Measurements from ENCODE around the gene FKBP15.
"Not testable (repeated sequence)": the region's sequence is repeated elsewhere in the genome, so short reads cannot be mapped to it uniquely, and the experiment has no call there.

FKBP15 gene

GRCh38 chr9:113250807-113251206, 29.7 kb upstream of the FKBP15 start:
- H3K4me1 ChIP-seq (ENCODE audit: control insufficient read depth, insufficient read depth, low read length) = no peaks in the 10 kb centered on the region
- no peak overlapping the region for H3K9ac ChIP-seq (ENCODE audit: low read depth, low read length)
- no peak overlapping the region for H3K4me3 ChIP-seq (ENCODE audit: low read depth, low read length)
- no peaks in the 10 kb centered on the region for H3K9me3 ChIP-seq (ENCODE audit: control insufficient read depth, insufficient read depth, low read length)
- H3K36me3 ChIP-seq (ENCODE audit: control insufficient read depth, insufficient read depth, low read length) = no peaks in the 10 kb centered on the region
- H3K27me3 ChIP-seq (ENCODE audit: control insufficient read depth, insufficient read depth, low read length) = no peaks in the 10 kb centered on the region

GRCh38 chr9:113249661-113250060, 28.6 kb upstream of the FKBP15 start:
- not testable (repeated sequence) for H3K36me3 ChIP-seq (ENCODE audit: control insufficient read depth, insufficient read depth, low read length); H3K9me3 ChIP-seq (ENCODE audit: control insufficient read depth, insufficient read depth, low read length); H3K4me1 ChIP-seq (ENCODE audit: control insufficient read depth, insufficient read depth, low read length); H3K27me3 ChIP-seq (ENCODE audit: control insufficient read depth, insufficient read depth, low read length); H3K4me3 ChIP-seq (ENCODE audit: low read depth, low read length); H3K9ac ChIP-seq (ENCODE audit: low read depth, low read length)

DNA sequence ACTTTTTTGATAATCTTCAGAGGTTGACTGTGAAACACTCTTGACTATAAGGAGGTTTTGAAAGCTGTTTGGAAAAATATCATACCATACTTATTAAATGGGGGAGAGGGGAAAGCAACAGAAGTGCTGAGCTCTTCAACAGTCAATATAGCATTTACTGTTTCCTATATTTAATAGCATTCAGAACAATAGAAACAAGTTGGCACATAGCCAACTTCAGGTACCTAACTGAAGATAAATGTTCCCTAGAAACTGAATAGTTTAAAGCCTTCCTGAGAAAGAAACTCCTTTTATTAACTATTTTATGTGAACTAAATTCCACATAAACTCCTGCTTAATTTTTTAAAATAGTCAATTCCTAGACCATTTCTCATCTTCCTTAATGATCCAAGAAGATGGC, 26.6 kb upstream of the FKBP15 start:
- H3K9me3 ChIP-seq (ENCODE audit: control insufficient read depth, insufficient read depth, low read length) = no peaks in the 10 kb centered on the region
- H3K27me3 ChIP-seq (ENCODE audit: control insufficient read depth, insufficient read depth, low read length) = no peaks in the 10 kb centered on the region
- H3K36me3 ChIP-seq (ENCODE audit: control insufficient read depth, insufficient read depth, low read length) = no peaks in the 10 kb centered on the region
- no peak overlapping the region for H3K4me3 ChIP-seq (ENCODE audit: low read depth, low read length)
- no peaks in the 10 kb centered on the region for H3K4me1 ChIP-seq (ENCODE audit: control insufficient read depth, insufficient read depth, low read length)
- no peak overlapping the region for H3K9ac ChIP-seq (ENCODE audit: low read depth, low read length)

- H3K4me1 ChIP-seq (ENCODE audit: control insufficient read depth, insufficient read depth, low read length) = no peaks in the 10 kb centered on the region
- no peaks in the 10 kb centered on the region for H3K36me3 ChIP-seq (ENCODE audit: control insufficient read depth, insufficient read depth, low read length)
- no peaks in the 10 kb centered on the region for H3K9me3 ChIP-seq (ENCODE audit: control insufficient read depth, insufficient read depth, low read length)
- no peaks in the 10 kb centered on the region for H3K27me3 ChIP-seq (ENCODE audit: control insufficient read depth, insufficient read depth, low read length)
- no peak overlapping the region for H3K9ac ChIP-seq (ENCODE audit: low read depth, low read length)
- H3K4me3 ChIP-seq (ENCODE audit: low read depth, low read length) = no peak overlapping the region
Observed at GRCh38 chr9:113246928-113247327, 25.9 kb upstream of the FKBP15 start.

DNA sequence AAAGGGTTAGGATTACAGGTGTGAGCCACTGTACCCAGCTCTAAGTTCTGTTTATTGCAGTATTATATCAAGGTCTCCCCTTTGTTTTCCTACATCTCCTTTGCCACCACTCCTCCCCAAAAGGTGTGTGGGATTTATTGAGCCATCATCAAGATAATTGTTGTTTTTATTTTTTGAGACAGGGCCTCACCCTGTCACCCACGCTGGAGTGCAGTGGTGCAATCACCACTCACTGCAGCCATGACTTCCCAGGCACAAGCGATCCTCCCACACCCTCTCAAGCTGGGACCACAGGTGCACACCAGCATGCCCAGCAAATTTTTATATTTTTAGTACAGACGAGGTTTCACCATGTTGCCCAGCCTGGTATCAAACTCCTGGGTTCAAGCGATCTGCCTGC, 24.8 kb upstream of the FKBP15 start:
- Histone ChIP-seq H3K9me3 (ENCODE audit: control insufficient read depth, insufficient read depth, low read length) (no peaks in the 10 kb centered on the region), H3K36me3 (ENCODE audit: control insufficient read depth, insufficient read depth, low read length) (no peaks in the 10 kb centered on the region), H3K4me1 (ENCODE audit: control insufficient read depth, insufficient read depth, low read length) (no peaks in the 10 kb centered on the region), H3K4me3 (ENCODE audit: low read depth, low read length) (no peak overlapping the region), H3K9ac (ENCODE audit: low read depth, low read length) (no peak overlapping the region), H3K27me3 (ENCODE audit: control insufficient read depth, insufficient read depth, low read length) (no peaks in the 10 kb centered on the region)

DNA sequence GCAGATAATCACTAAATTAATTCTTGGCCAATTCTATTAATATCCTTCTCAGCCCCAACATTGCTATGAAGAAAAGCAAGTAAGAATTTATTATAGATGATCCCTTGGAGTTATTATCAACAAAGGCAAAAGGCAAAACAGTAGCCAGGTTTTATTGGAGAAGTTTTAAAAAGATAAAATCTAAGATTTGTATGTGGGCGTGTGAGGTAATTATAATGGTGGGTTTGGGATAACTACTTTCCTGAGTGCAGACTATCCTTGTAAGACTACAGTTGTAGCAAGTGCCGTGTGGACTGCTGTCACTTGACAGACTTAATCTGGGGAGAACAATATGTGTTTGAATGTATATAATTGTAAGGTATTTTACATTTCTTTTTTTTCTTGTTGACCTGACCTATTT, 23.5 kb upstream of the FKBP15 start:
- Histone ChIP-seq H3K9me3 (ENCODE audit: control insufficient read depth, insufficient read depth, low read length) (no peaks in the 10 kb centered on the region), H3K27me3 (ENCODE audit: control insufficient read depth, insufficient read depth, low read length) (no peaks in the 10 kb centered on the region), H3K9ac (ENCODE audit: low read depth, low read length) (no peak overlapping the region), H3K4me1 (ENCODE audit: control insufficient read depth, insufficient read depth, low read length) (no peaks in the 10 kb centered on the region), H3K36me3 (ENCODE audit: control insufficient read depth, insufficient read depth, low read length) (no peaks in the 10 kb centered on the region), H3K4me3 (ENCODE audit: low read depth, low read length) (no peak overlapping the region)

DNA sequence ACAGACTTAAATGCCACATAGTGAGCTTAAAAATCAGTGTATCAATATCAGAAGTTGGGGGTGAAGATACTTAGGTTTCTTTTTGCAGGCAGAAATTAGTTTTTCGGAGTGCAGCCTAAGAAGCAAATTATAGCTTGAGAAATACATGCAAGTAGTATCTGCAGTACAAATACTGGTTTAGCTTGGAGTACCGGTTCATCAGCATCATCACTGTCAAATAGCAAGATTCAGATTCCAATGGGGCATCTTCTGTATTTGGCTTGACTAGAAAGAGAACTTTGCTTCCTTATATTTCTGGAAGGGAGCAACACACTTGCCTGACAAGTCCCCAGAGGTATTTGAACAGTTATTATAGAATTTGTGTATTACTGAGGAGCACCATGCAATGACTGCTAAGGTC, 20.1 kb upstream of the FKBP15 start:
- Histone ChIP-seq H3K9ac (ENCODE audit: low read depth, low read length) (no peak overlapping the region), H3K4me3 (ENCODE audit: low read depth, low read length) (no peak overlapping the region), H3K27me3 (ENCODE audit: control insufficient read depth, insufficient read depth, low read length) (no peaks in the 10 kb centered on the region), H3K4me1 (ENCODE audit: control insufficient read depth, insufficient read depth, low read length) (no peaks in the 10 kb centered on the region), H3K36me3 (ENCODE audit: control insufficient read depth, insufficient read depth, low read length) (no peaks in the 10 kb centered on the region), H3K9me3 (ENCODE audit: control insufficient read depth, insufficient read depth, low read length) (no peaks in the 10 kb centered on the region)

DNA sequence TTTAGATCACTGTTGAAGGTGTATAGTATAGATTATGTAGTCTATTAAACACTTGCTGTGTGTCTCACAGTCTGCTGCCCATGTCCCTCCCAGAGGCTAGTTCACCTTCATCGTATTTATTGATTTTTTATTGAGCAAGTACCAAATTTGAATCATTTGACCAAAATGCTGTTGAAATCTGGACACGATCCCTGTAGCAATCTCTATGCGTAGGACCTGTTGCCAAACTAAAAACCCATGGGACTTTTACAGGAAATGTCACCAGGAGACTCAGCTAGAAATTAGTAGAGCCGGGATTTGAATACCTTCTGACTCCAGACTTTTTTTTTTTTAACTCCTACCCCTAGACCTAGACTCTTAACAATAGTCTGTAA, 17.8 kb upstream of the FKBP15 start:
- no peak overlapping the region for H3K4me3 ChIP-seq (ENCODE audit: low read depth, low read length)
- no peaks in the 10 kb centered on the region for H3K4me1 ChIP-seq (ENCODE audit: control insufficient read depth, insufficient read depth, low read length)
- no peaks in the 10 kb centered on the region for H3K27me3 ChIP-seq (ENCODE audit: control insufficient read depth, insufficient read depth, low read length)
- no peaks in the 10 kb centered on the region for H3K36me3 ChIP-seq (ENCODE audit: control insufficient read depth, insufficient read depth, low read length)
- H3K9me3 ChIP-seq (ENCODE audit: control insufficient read depth, insufficient read depth, low read length) = no peaks in the 10 kb centered on the region
- no peak overlapping the region for H3K9ac ChIP-seq (ENCODE audit: low read depth, low read length)

- Histone ChIP-seq H3K9me3 (ENCODE audit: control insufficient read depth, insufficient read depth, low read length) (no peaks in the 10 kb centered on the region), H3K4me1 (ENCODE audit: control insufficient read depth, insufficient read depth, low read length) (no peaks in the 10 kb centered on the region), H3K4me3 (ENCODE audit: low read depth, low read length) (no peak overlapping the region), H3K27me3 (ENCODE audit: control insufficient read depth, insufficient read depth, low read length) (no peaks in the 10 kb centered on the region), H3K36me3 (ENCODE audit: control insufficient read depth, insufficient read depth, low read length) (no peaks in the 10 kb centered on the region), H3K9ac (ENCODE audit: low read depth, low read length) (no peak overlapping the region)
Observed at GRCh38 chr9:113238202-113238858, 17.3 kb upstream of the FKBP15 start.

GRCh38 chr9:113237026-113237425, 15.9 kb upstream of the FKBP15 start:
- Histone ChIP-seq H3K9me3 (ENCODE audit: control insufficient read depth, insufficient read depth, low read length) (no peaks in the 10 kb centered on the region), H3K27me3 (ENCODE audit: control insufficient read depth, insufficient read depth, low read length) (no peaks in the 10 kb centered on the region), H3K9ac (ENCODE audit: low read depth, low read length) (no peak overlapping the region), H3K4me1 (ENCODE audit: control insufficient read depth, insufficient read depth, low read length) (no peaks in the 10 kb centered on the region), H3K36me3 (ENCODE audit: control insufficient read depth, insufficient read depth, low read length) (no peaks in the 10 kb centered on the region), H3K4me3 (ENCODE audit: low read depth, low read length) (no peak overlapping the region)

DNA sequence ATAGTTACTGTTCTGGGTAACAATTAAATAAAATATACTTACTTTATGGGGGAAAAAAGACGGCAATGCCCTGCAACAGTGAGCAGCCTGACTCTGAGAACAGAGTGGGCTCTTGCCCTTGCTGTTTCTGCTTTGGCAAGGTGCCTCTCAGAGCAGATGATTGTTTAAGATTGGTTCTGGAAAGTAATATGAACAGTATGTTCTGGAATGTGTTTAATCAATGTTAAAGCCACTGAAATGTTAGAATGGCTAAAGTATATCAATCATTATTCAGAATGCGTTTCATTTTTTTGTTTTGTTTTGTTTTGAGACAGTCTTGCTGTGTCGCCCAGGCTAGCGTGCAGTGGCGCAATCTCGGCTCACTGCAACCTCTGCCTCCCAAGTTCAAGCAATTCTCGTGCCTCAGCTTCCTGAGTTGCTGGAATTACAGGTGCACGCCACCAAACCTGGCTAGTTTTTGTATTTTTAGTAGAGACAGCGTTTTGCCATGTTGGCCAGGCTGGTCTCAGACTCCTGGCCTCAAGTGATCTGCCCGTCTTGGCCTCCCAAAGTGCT, 14.7 kb upstream of the FKBP15 start:
- not testable (repeated sequence) for H3K27me3 ChIP-seq (ENCODE audit: control insufficient read depth, insufficient read depth, low read length); H3K4me1 ChIP-seq (ENCODE audit: control insufficient read depth, insufficient read depth, low read length); H3K4me3 ChIP-seq (ENCODE audit: low read depth, low read length); H3K9me3 ChIP-seq (ENCODE audit: control insufficient read depth, insufficient read depth, low read length); H3K36me3 ChIP-seq (ENCODE audit: control insufficient read depth, insufficient read depth, low read length); H3K9ac ChIP-seq (ENCODE audit: low read depth, low read length)

DNA sequence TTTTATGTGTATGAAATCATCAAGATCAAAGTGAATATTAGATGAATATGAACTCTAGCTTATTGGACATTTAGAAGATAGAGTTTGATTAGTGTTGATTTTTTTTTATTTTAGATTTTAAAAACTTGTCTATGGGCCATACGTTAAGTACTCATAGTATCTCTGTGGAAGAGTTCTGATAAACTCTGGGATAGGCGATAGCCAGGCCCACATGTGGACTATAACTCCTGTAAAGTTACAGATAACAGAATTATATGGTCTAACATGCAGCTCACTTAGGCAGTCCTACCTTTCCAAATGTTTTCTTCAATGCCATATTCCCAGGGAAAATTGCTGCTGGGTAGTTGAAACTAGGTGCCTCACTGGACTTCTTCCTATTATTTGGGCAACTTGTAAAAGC, 10.6 kb upstream of the FKBP15 start:
- Histone ChIP-seq H3K9me3 (ENCODE audit: control insufficient read depth, insufficient read depth, low read length) (no peaks in the 10 kb centered on the region), H3K9ac (ENCODE audit: low read depth, low read length) (no peak overlapping the region), H3K4me1 (ENCODE audit: control insufficient read depth, insufficient read depth, low read length) (no peaks in the 10 kb centered on the region)

More for the DNA sequence above, 10.6 kb upstream of the FKBP15 start:
- peaks cover 2% of the 10 kb centered on the region for H3K36me3 ChIP-seq (ENCODE audit: control insufficient read depth, insufficient read depth, low read length)
- H3K27me3 ChIP-seq (ENCODE audit: control insufficient read depth, insufficient read depth, low read length) = no peaks in the 10 kb centered on the region
- no peak overlapping the region for H3K4me3 ChIP-seq (ENCODE audit: low read depth, low read length)
